Measurements from ENCODE around the gene SELPLG.
"Not testable (repeated sequence)": the region's sequence is repeated elsewhere in the genome, so short reads cannot be mapped to it uniquely, and the experiment has no call there.

Gene SELPLG

DNA sequence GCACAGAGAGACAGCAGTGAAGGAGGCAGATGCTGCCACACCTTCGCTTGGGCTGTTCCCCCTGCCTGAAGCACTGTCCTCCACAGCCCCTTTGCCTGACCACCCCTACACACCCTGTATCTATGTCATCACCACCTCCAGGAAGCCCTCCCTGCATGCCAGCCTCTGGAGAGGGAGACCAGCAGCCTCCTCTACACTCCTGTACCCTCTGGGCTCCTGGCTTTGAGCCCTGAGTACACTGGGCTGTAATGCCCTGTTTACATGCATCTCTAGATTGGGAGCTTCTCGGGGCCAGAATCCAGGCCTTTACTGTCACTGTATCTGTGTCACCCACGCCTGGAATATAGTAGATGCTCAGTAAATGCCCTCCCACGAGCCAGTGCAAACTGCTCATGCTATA is 30.0 kb downstream of the SELPLG start:
- DNase-seq: no peak

DNA sequence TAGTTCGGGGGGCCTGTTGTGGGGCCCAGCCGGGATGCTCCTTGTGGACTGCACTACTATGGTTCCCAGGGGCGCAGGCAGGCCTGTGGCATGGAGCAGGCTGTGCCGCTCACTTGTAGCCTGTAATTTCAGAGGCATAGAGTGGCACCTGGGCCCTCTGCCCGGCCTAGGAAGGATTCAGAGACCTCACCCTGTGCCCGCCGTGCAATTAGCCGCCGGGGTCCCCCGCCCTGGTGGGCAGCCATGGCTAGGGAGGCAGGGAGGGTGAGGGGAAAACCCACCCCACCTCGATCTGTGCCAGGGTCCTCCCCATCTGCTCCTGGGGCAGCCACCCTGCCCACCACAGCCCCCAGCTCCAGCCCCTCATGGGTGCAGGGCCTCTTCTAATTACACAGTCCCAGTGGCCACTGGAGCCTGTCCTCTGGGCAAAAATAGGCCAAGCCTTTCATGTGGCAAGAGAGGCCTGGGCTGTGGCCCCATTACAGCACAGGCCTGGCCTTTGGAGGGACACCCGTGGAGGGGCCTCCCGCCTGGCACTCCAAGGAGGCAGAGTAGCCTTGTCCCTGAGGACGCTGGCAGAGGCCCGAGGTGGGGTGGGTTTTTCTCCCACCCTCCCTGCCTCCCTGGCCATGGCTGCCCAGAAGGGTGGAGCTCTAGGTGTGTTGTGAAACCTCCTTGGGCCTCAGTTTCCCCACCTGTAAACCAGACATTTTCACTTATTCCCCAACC is 30.6 kb downstream of the SELPLG start:
- DNase-seq: no peak

DNA sequence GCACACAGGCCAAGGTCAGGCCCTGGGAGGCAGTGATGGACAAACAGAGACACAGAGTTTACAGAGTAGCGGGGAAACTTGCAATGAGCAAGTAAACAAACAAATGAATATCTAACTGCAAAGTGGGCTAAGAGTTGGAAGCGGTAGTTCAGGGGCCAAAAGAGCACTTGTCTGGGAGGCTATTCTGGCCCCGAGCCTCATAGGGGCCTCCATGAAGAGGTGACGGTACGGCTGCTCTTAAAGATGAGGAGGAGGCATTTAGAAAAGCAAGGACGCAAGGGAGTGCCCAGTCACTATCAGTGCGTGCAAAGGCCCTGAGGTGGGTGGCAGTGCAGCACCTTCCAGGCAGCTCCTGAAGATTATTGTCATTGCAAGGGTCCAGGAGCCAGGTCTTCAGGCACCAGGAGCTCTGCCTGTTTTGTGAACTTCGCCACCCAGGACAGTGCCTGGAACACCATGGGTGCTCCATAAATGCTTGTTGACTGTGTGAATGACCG is 31.4 kb downstream of the SELPLG start:
- no peak for DNase-seq

DNA sequence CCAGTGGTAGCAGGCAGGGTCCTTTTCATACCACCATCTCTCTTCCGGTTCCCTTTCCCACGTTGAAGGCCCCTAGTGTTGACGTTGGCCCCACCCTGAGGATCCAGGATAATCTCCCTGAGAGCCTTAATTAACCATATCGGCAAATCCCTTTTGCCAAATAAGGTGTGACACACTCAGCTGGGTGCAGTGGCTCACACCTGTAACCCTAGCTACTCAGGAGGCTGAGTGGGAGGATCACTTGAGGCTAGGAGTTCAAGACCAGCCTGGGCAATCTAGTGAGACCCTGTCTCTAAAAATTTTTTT is 33.0 kb downstream of the SELPLG start:
- DNase-seq: no peak

DNA sequence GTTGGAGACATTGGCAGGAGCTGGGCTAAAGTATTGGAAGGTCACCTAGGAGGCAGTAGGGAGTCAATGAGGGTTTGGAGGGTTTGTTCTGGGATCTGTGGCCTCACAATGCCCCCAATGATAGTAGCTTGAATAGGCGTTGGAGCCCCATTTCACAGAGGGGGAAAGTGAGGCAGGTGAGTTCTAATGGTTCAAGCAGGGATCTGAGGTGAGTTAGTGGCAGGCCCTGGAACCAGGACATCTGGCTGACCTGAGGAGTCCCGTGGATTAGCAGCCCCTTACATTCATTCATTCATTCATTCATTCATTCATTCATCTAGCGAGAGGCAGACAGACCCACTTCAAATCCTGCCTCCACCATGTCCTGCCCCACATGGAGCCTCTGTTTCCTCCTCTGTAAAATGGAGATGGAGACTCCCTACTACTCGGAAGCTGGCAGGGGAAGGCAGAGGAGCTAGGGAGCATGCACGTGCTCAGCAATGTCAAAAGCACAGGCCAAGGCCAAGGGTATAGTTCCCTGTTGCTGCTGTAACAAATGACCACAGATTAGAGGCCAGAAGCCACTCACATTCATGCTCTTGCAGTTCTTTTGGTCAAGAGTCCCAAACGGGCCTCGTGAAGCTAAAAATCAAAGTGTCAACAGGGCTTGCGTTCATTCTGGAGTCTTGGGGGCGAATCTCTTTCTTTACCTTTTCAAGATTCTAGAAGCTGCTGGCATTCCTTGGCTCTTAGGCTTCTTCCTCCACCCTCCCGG is 33.6 kb downstream of the SELPLG start:
- DNase-seq: no peak

DNA sequence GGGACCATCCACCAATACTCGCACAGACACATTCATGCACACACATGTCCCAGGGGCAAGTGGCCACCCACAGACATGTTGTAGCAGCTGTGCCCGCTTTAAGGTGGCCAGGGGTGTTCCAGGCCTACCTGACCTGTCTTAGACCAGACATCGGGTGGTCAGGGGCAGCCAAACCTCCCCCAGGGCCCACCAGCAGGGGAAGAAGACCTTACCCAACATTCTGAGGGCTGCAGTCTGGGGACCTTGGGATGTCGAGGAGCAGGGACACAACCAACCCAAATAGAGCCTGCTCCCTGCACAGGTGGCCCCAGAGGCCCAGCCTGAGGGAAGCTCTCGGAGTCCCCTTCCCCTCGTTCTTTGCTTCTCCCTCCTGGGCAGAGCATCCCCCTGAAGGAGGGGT is 34.2 kb downstream of the SELPLG start:
- DNase-seq: no peak

DNA sequence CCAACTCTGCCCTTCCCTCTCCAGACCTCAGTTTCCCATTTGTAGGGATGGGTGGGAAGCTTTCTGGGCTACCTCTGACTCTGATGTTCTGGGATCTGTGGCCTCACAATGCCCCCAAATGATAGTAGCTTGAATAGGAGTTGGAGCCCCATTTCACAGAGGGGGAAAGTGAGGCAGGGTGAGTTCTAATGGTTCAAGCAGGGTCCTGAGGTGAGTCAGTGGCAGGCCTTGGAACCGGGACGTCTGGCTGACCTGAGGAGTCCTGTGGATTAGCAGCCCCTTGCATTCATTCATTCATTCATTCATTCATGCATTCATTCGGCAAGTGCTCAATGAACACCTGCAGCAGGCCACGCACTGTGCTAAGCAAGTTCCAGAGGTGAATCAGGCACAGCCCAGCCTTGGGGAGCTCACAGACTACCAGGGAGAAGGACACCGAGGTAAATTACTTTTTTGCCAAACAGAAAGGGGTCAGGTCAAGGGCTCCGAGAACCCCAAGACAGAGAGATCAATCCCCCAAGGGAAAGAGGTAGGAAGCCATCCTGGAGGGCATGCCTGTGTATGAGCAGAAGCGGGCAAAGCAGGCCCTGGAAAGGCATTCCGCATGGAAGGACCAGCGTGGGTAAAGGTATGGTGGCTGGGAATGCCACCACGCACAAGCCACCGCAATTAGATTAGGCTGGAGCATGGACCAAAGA is 35.0 kb downstream of the SELPLG start:
- DNase-seq: no peak

DNA sequence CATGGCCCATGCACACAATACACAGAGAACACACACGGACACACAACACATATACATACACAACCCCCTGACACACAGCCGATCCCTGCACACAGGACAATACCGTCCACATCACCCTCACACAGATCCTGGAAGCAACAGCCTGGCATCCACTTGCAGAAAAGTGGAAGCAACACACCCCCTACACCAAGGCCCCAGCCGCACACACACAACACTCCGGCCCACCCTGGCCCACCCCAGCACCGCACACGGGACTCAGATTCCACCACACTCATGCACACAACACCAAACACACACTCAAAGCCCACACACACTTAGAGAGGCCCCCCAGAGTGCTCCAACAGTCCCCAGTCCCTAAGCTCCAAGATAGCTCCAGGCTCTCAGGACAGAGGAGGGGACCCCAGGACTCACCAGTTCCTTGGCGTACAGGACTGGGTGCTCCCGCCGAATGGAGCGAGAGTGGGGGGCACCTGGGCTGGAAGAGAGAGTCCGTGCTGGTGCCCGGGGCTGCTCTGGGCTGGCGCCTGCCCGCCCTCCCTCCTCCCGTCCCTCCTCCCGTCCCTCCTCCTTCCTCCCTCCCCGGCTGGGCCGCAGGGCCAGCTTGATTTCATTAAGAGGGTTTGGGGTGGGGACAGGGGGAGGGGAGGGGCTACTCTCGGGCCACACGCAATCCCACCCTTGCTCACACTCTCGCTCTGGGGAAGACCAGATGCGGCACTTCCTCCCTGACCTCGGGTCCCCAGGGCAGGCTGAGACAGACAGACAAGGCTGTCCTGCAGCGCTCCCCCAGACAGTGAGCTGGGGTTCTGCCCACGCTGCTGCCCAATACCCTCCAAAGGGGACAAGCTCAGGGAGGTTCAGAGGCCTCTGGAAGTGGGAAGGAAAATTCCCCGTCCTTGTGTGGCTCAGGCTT is 35.9 kb downstream of the SELPLG start, which contains the start of gene TMEM119:
Gene TMEM119, minus strand, starts transcription at position 526 of the 913 bp plus-strand sequence. CDS start 5,701 bp downstream, outside the sequence.
- DNase-seq: peak in 3 of 4 experiments; percentile 30 to 60 (median 51)

DNA sequence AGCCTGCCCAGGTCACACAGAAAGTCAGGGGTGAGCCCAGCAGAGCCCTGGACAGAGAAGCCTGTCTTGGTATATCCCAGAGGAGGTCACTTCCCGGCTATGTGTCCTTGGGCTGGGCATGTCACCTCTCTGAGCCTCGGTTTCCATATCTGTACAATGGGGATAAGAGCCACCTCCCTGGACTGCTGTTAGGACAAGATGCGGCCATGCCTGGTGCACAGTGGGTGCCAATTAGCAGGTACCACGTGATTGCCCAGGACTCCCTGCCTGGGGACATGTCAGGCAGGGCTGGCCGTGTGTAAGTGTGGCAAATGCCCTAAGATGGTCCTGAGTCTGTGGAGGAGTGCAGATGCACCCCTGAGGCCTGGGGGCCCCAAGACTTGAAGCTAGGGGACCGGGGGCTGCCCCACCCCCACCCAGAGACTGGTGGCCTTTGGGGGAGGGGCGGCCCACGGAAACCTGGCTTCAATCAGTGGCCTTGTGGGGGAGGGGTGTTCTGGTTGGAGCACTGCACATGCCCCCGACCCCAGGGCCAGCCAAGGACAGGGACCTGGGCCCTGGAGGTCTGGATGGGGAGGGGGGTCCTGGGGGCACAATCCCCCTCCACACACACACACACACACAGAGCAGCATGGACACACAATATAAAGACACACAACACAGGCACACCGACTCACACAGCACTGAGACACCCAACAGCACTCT is 36.7 kb downstream of the SELPLG start:
- DNase-seq: no peak

DNA sequence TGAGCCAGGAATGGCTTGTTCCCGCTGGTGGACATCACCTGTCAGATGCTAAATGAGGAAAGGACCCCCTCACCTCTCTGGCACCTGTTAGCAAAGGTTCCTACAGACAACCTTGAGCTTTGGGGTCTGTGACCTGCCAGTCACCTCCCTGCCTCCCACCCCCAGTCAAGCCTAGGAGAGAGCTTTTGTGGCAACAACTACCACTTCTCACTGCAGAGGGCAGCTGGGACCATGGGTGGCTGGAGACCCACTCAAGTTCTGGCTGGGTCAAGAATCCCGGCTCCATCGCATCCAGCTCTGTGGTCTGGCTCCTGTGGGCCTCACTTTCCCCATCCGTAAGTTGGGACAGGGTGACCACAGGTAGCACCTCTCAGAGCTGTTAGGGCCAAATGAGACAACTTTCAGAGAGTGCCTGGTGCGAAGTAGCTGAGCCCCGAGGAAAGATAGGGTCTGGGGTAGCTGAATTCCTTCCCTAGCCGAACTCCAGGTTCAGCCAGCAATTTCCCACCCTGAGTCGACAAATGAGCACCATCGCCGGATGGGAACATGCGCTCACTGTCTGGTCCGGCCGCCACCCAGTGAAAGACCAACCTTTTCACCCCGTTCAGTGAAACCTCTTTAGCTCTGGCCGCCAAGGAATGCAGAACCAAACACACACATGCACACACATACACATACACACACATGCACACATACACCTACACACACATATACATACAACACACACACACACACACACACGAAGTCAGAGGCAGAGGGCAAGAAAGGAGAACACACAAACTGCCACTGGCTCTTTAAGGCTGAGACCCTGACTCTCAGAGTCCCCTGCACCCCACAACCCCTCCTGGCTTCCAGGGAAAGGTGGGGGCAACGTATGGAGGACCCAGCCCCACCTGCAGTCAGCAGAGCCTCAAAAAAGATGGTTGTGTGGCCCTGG is 37.7 kb downstream of the SELPLG start:
- no peak for DNase-seq

DNA sequence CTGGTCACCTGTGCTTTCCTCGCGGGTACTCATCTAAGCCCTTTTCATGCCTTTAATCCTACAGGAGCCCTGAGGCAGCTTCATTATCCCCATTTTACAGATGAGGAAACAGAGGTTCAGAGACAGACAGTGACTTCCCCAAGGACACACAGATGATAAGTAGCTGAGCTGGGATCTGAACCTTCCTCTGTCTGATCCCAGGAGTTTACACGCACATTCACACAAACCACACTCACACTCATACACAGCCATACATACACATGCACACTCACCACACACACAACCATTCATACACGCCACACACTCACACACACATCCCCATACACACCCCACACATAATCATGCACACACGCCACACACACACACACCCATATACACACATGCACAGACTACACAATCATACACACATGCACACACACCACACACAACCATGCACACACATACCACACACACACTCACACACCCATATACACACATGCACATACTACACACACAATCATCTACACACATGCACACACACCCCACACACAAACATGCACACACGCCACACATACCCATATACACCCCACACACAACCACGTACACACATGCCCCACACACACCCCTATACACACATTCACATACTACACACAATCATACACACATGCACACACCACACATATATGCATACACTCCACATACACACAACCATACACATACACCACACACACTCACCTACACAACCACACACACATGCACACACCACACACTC is 38.6 kb downstream of the SELPLG start:
- DNase-seq: no peak

DNA sequence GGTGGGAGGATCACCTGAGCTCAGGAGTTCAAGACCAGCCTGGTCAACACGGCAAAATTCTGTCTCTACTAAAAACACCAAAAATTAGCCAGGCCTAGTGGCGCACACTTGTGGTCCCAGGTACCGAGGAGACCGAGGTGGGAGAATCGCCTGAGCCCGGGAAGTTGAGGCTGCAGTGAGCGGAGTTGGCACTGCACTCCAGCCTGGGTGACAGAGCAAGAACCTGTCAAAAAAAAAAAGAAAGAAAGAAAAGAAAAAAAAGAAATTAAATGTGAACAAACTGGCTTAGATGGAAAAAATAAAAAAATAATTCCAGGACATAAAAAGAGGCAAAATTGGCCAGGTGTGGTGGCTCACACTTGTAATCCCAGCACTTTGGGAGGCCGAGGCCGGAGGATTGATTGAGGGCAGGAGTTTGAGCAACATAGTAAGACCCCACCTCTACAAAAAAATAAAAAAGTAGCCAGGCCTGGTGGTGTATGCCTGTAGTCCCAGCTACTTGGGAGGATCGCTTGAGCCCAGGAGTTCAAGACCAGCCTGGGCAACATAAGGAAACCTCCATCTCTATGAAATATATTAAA is 39.3 kb downstream of the SELPLG start:
- DNase-seq: no peak

DNA sequence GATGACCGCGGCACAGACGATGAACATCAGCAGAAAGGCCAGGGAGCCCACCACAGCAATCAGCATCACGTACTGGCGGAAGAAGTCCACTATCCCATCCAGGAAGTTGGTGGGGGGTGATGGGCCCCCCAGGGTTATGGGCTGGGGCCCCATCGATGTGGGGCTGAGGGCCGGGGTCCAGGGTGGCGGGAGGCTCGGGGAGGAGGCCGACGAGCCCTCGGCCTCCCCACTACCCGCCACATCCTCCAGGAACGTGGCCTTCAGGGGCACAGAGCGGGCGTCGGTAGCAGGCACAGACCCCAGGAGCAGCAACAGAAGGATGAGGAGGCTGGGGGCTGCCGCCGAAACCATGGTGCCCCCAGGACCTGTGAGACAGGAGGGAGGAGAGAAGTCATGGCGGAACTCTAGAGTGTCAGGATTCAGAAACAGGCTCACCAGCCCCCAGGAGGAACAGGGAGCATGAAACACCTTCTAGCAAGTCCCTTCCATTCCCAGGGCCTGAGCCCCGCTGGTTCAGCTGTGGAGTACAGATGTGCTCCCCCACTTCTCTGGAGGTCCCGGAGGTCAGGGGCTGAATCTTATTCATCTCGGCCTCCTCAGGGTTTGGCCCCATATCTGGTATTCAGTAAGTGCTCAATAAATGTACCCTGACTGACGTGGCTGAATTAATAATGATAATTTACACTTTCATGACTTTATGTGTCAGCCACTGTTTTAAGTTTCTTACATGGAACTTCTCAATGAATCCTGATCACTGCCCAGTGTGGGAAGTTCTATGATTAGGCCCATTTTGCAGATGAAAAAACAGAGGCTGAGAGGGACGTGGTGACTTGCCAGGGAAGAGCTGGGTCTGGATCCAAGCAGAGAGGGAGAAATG is 41.4 kb downstream of the SELPLG start:
- no peak for DNase-seq

DNA sequence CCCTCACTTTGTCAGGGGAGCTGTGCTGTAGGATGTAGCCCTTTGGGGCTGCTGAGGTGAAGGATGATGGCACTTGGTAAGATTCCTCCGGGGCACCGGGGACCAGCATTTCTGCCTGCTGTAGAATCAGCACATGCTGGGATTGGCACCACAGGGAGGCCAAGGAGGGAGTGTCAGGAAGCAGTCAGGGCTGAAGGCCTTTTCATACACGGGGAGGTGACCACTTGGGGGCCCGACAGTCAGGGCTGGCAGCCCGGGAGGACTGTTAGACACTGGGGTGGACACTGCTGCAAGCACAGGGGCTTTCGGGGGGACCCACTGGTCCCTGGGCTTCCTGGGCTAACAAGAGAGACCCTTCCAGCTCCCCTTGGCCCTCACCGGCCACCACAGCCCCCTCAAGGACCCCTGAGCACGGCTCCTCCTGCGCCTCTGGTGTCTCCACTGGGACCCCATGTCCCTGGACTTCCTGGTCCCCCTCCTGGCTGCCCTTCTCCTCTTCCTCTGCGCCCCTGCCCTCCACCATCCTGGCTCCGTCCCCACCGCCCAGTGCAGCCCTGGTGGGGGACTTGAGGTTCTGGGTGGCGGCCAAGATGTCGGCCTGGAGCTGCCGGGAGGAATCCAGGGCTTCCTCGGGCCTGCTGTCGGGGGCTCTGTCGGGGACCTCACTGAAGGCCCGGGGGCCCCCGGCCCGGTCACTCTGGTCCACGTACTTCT is 42.3 kb downstream of the SELPLG start:
- DNase-seq: no peak

DNA sequence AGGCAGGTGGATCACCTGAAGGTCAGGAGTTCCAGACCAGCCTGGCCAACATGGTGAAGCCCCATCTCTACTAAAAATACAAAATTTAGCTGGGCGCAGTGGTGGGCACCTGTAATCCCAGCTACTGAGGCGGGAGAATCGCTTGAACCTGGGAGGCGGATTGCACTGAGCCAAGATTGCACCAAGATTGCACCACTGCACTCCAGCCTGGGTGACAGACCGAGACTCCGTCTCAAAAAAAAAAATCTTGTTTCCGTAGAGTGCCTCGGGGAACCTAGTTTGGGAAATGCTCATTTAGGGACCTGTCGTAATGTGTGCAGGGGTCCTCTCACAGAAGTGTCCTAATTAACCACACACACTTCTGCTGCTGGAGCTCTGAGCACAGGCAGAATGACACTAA is 43.2 kb downstream of the SELPLG start:
- not testable (repeated sequence) for DNase-seq

DNA sequence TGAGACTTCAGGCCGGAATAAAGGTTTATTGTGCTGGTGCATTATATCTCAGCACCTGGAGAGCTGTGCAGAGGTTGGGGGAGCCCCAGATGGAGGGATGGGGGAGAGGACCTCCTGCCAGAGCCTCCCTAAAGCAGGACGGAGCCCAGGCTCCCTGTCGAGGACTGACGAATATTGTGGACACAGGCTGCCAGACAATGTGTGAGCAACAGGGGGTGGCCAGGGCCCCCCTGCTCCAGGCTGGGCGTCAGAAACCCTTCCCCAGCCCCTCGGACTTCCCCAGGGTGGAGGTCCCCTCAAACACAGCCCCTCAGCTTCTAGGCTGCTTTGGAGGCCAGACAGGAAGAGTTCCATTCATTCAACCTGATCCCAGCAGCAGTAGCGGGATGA is 43.9 kb downstream of the SELPLG start:
- DNase-seq: no peak

DNA sequence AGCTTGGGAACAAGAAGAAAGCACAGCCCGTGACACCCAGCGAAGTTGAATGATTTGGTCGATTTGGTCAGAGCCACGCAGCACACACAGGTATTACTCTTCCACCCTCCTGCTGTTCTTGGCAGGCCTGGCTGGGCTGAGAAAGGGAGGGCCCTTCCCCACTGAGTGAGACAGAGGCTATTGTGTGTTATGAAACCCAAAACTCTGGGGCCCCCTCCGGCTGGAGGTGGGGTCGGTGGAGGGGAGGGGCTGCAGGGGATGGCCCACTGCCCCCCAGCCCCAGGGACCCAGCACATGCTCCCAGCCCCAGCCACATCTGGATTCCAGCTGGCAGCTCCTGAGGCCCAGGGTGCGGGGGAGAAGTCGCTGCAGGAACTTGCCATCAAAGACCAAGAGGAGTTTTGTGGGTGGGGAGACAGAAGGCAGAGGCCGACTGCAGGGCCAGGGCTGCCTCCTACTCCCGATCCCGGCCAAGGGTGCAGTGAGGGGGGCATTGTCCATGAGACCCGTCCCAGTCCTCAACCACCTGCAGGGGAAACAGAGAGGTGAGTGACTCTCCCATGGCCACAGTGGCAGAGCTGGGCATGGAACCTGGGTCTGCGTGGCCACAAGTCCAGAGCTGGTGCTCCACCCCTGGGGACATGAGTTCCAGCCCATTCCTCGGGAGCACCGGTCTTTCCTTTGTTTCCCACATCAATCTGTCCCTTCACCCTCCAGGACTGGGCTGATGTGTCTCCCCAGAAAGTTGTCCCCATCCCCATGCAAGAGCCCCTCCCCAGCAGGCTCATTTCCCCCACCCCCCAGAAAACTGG is 44.5 kb downstream of the SELPLG start:
- DNase-seq: no peak
